HG02642 (cell line): ENCODE measurements around the gene CCN5.

ENCODE experiments used
- ATAC-seq: cut with Tn5 transposase; IDR thresholded peaks from one replicate; pipeline ENCODE4 v1.9.1; 2021; ENCODE audit warnings: mild to moderate bottlenecking; ENCODE audit not compliant: unreplicated experiment, poor library complexity

CCN5 gene

GRCh38 chr20:44776980-44777379, 61.8 kb downstream of the CCN5 start:
- ATAC-seq: no peak
